ENCODE data around the gene MPC1.
A peak's percentile ranks its signal among the peaks of the same experiment; 100 is the strongest.
"Not testable (repeated sequence)": the region's sequence is repeated elsewhere in the genome, so short reads cannot be mapped to it uniquely, and the experiment has no call there.

The MPC1 gene

DNA sequence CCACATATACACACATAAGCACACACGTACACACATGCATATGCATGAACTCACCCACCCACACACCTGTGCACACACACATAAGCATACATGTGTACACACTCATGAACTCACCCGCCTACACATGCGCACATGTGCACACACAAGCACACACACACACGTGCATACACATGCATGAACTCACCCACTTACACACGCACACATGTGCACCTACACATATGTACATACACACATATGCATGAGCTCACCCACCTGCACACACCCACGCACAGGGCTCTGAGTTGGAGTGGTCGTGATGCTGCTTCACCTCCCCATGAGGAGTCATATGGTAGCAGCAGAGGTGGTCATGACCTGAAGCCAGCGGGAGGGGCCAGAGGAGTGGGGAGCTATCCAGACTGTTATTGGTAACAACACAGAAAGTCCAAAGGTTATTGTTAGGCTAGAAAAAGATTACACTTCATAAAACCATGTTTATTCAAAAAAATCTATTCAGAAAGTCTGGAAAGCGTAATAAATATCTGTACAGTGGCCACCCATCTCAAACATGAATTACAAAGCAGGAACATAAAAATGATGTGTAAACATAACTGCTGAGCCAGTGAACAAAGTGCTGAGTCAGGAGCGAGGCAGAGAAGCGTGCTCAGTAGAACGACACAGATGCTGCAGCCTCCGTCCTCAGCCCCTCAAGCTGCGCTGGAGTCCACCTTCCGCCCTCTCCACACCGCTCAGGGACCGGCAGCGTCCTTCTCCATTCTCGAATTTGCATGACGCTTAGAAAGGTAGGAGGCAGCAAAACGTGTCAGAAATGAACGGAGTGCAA is 26.4 kb upstream of the MPC1 start:
- TF ChIP-seq, protein P1, sequence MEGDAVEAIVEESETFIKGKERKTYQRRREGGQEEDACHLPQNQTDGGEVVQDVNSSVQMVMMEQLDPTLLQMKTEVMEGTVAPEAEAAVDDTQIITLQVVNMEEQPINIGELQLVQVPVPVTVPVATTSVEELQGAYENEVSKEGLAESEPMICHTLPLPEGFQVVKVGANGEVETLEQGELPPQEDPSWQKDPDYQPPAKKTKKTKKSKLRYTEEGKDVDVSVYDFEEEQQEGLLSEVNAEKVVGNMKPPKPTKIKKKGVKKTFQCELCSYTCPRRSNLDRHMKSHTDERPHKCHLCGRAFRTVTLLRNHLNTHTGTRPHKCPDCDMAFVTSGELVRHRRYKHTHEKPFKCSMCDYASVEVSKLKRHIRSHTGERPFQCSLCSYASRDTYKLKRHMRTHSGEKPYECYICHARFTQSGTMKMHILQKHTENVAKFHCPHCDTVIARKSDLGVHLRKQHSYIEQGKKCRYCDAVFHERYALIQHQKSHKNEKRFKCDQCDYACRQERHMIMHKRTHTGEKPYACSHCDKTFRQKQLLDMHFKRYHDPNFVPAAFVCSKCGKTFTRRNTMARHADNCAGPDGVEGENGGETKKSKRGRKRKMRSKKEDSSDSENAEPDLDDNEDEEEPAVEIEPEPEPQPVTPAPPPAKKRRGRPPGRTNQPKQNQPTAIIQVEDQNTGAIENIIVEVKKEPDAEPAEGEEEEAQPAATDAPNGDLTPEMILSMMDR (IDR thresholded peaks at IDR 0.05; ENCODE audit: low read depth, low read length, missing control alignments), result no peak
- no peak overlapping the region for H3K4me3 ChIP-seq (replicated peaks; ENCODE audit: low read depth, low read length)
- no peak for DNase-seq (ENCODE audit: extremely low read depth, low read depth)

DNA sequence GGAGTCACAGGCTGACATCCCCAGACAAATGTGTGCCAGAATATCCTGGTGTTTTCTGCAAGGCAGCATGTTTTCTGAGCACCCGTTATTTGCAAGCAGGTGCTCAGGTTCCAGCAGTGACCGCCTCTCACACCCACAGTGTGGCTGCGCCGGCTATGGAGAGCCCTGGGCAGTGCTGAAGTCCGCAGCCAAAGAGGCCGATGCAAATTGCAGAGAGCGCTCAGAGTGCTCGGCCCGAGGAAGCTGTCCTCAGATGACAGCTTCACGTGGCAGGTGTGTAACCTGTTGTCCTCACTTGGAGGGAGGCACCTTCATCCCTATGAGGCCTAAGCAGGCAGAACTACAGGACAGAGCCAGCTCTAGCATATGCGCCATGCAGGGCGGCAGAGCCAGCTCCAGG is 23.5 kb upstream of the MPC1 start:
- DNase-seq (ENCODE audit: extremely low read depth, low read depth), result no peak
- no peak overlapping the region for H3K4me3 ChIP-seq (replicated peaks; ENCODE audit: low read depth, low read length)
- TF ChIP-seq, protein P1 (IDR thresholded peaks at IDR 0.05; ENCODE audit: low read depth, low read length, missing control alignments), result no peak

DNA sequence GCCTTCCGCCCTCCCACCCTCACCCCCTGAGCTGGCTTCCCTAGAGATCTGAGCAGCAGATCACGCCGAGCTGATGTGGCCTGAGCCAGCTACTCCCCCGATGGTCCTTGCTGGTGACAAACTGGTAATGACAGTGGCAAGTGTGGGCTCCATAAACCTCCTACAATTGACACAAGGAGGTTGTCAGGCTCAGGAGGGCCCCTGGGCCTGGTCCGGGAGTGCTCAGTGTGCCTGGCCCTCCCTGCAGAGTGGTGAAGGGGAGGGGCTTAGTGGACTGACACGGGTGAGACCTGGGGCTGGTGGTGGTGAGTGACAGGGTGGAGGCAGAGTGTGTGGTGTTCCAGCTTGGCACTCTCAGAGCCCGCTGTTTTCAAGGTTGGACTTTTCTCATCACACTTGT is 22.6 kb upstream of the MPC1 start:
- H3K4me3 ChIP-seq (replicated peaks; ENCODE audit: low read depth, low read length), result no peak overlapping the region
- no peak for DNase-seq (ENCODE audit: extremely low read depth, low read depth)
- TF ChIP-seq, protein P1 (IDR thresholded peaks at IDR 0.05; ENCODE audit: low read depth, low read length, missing control alignments), result no peak

DNA sequence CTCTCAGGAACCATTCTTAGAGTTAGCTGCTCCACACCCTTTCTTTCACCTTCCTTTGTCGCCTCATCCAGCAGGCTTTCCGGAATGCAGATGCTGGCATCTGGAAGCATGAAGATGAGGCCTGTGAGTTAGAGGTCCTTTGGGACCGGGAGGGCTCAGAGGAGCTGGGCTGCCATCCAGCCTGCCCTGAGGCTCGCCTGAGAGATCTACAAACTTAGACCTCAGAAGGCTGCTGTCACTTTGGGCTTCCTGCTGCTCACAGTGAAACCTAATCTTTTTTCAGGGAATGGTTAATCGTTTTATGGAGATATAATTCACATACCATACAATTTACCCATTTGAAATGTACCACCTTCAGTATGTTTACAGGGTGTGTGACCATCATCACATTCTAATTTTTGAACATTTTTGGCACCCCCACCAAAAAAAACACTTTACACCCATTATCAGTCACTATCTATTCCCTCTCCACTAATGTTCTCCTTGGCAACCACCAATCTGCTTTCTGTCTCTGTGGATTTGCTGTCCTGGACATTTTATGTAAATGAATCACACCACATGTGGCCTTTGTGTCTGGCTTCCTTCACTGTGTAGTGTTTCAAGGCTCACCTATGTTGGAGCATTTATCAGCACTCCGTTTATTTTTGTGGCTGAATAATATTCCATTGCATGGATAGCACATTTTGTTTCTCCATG is 20.0 kb upstream of the MPC1 start:
- no peak overlapping the region for H3K4me3 ChIP-seq (replicated peaks; ENCODE audit: low read depth, low read length)
- no peak for DNase-seq (ENCODE audit: extremely low read depth, low read depth)
- TF ChIP-seq, protein P1 (IDR thresholded peaks at IDR 0.05; ENCODE audit: low read depth, low read length, missing control alignments), result no peak

DNA sequence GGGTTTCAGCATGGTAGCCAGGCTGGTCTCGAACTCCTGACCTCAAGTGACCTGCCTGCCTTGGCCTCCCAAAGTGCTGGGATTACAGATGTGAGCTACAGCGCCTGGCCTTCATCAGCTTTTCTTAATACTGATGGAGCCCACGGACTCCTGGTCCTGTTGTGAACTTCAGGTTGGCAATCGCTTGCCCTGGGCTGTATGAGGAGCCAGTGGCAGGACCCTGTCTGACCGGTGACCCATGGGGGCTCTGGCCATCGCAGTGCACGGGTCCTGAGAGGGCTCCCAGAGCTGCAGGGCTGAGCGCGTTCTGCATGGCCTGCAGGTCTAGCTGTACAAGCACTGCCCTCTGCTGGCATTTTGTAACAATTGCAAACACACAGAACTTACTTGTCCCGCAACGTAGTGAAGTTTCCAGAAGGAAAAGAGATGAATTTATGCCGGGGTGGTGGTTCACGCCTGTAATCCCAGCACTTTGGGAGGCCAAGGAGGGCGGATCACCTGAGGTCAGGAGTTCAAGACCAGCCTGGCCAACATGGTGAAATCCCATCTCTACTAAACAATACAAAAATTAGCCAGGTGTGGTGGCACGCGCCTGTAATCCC is 18.0 kb upstream of the MPC1 start:
- not testable (repeated sequence) for DNase-seq (ENCODE audit: extremely low read depth, low read depth); H3K4me3 ChIP-seq (replicated peaks; ENCODE audit: low read depth, low read length)
- TF ChIP-seq, protein P1 (IDR thresholded peaks at IDR 0.05; ENCODE audit: low read depth, low read length, missing control alignments), result peak; percentile 65

DNA sequence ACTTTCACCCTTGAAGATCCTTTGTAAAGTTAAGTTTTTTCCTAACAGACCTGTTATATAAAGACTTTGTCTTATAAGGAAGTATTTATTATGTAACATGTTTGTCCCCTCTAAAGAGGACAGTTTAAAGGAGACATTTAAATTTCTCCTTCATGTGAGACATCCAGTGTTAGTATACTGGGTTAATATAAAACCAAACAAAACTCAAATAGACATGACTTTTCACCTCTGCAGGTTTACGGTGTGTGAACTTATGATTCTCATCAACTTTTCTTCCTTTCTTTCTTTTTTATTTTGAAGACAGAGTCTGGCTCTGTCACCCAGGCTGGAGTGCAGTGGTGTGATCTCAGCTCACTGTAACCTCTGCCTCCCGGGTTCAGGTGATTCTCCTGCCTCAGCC is 17.4 kb upstream of the MPC1 start:
- no peak overlapping the region for H3K4me3 ChIP-seq (replicated peaks; ENCODE audit: low read depth, low read length)
- TF ChIP-seq, protein P1 (IDR thresholded peaks at IDR 0.05; ENCODE audit: low read depth, low read length, missing control alignments), result no peak
- DNase-seq (ENCODE audit: extremely low read depth, low read depth), result no peak
